ENCODE measurements around the gene CABLES1. TPM values are rescaled to one million over a fixed set of nuclear protein-coding genes. Genes with fewer than 3 reads are reported as not detected.

Gene CABLES1
- polyA plus RNA-seq, 3 donors: 0.09 to 0.15 TPM; not detected in 1

- Mint-ChIP-seq H3K9me3 (peaks cover 0 to 2% (median 0%) of the 10 kb centered on the region in 7 donors), H3K27me3 (ENCODE audit: low read depth in 3 of 3) (no peaks in the 10 kb centered on the region), H3K4me1 (no peaks in the 10 kb centered on the region), H3K36me3 (no peaks in the 10 kb centered on the region), H3K27ac (no peak overlapping the region), H3K4me3 (no peak overlapping the region)
- Histone ChIP-seq H3K27me3 (ENCODE audit: control insufficient read depth in 2 of 2, insufficient read depth in 2 of 2, low read length in 2 of 2) (no peaks in the 10 kb centered on the region), H3K4me3 (replicated peaks in 1 of 3; ENCODE audit: low read depth in 2 of 3, low read length in 3 of 3) (no peak overlapping the region), H4K20me1 (ENCODE audit: insufficient read depth, low read length) (no peaks in the 10 kb centered on the region), H3K36me3 (replicated peaks in 1 of 2; ENCODE audit: control insufficient read depth in 1 of 2, insufficient read depth in 2 of 2, low read length in 2 of 2) (no peaks in the 10 kb centered on the region), H3K9me3 (replicated peaks in 1 of 2; ENCODE audit: control insufficient read depth in 1 of 2, insufficient read depth in 1 of 2, low read length in 2 of 2) (no peaks in the 10 kb centered on the region), H3K79me2 (ENCODE audit: insufficient read depth, low read length) (no peaks in the 10 kb centered on the region), H3K9ac (ENCODE audit: insufficient read depth, low read length, poor library complexity, severe bottlenecking) (no peak overlapping the region), H3K4me1 (ENCODE audit: control insufficient read depth in 1 of 2, insufficient read depth in 2 of 2, low read length in 2 of 2) (no peaks in the 10 kb centered on the region), H3K4me2 (replicated peaks; ENCODE audit: extremely low read depth, low read length, poor library complexity, severe bottlenecking) (no peak overlapping the region), H2AFZ (ENCODE audit: insufficient read depth, low read depth, low read length, poor library complexity, severe bottlenecking) (no peak overlapping the region), H3K27ac (ENCODE audit: low read depth in 1 of 2, low read length in 2 of 2) (no peak overlapping the region)
- intact Hi-C loops (cut with micrococcal nuclease): no loop called here
- no peak for TF ChIP-seq CTCF (IDR thresholded peaks at IDR 0.05)
- WGBS (ENCODE audit: insufficient coverage): 83% methylated on average over 2 of the region's 4 CpGs
- DNase-seq: no peak
These were observed 51.5 kb downstream of the CABLES1 start for GRCh38 chr18:23186781-23187180.

- H3K9me3 ChIP-seq (replicated peaks in 1 of 2; ENCODE audit: control insufficient read depth in 1 of 2, insufficient read depth in 1 of 2, low read length in 2 of 2): no peaks in the 10 kb centered on the region
- no peaks in the 10 kb centered on the region for H3K27me3 ChIP-seq (ENCODE audit: control insufficient read depth in 2 of 2, insufficient read depth in 2 of 2, low read length in 2 of 2)
- H3K9ac ChIP-seq (ENCODE audit: insufficient read depth, low read length, poor library complexity, severe bottlenecking): no peak overlapping the region
- H3K79me2 ChIP-seq (ENCODE audit: insufficient read depth, low read length): no peaks in the 10 kb centered on the region
- no peaks in the 10 kb centered on the region for H3K4me1 ChIP-seq (ENCODE audit: control insufficient read depth in 1 of 2, insufficient read depth in 2 of 2, low read length in 2 of 2)
- H2AFZ ChIP-seq (ENCODE audit: insufficient read depth, low read depth, low read length, poor library complexity, severe bottlenecking): no peak overlapping the region
- H3K4me3 ChIP-seq (replicated peaks in 1 of 3; ENCODE audit: low read depth in 2 of 3, low read length in 3 of 3): no peak overlapping the region
- intact Hi-C loops (cut with micrococcal nuclease): no loop called here
- no peak overlapping the region for H3K27ac ChIP-seq (ENCODE audit: low read depth in 1 of 2, low read length in 2 of 2)
- Mint-ChIP-seq H3K9me3 (peaks cover 0 to 2% (median 0%) of the 10 kb centered on the region in 7 donors), H3K4me1 (peaks cover 6% of the 10 kb centered on the region), H3K27ac (no peak overlapping the region), H3K4me3 (no peak overlapping the region), H3K36me3 (no peaks in the 10 kb centered on the region), H3K27me3 (ENCODE audit: low read depth in 3 of 3) (peaks cover 0 to 5% (median 3%) of the 10 kb centered on the region in 3 donors)
- no CpG with 5 or more reads among the region's 6 CpGs for WGBS (ENCODE audit: insufficient coverage)
- no peaks in the 10 kb centered on the region for H3K36me3 ChIP-seq (replicated peaks in 1 of 2; ENCODE audit: control insufficient read depth in 1 of 2, insufficient read depth in 2 of 2, low read length in 2 of 2)
- no peaks in the 10 kb centered on the region for H4K20me1 ChIP-seq (ENCODE audit: insufficient read depth, low read length)
- TF ChIP-seq CTCF (IDR thresholded peaks at IDR 0.05): no peak
- no peak overlapping the region for H3K4me2 ChIP-seq (replicated peaks; ENCODE audit: extremely low read depth, low read length, poor library complexity, severe bottlenecking)
- no peak for DNase-seq
These were observed 52.9 kb downstream of the CABLES1 start for GRCh38 chr18:23188068-23188760.
